HFFc6 (cell line): Measurements from ENCODE around the gene MAST4. TPM values are rescaled to one million over a fixed set of nuclear protein-coding genes. Genes with fewer than 3 reads are reported as not detected.
"Not testable (repeated sequence)": the region's sequence is repeated elsewhere in the genome, so short reads cannot be mapped to it uniquely, and the experiment has no call there.

Experiments used
- DNase-seq: peaks from one replicate; pipeline ENCODE4 v3.0.0-alpha.2; 2018
- H3K27ac Mint-ChIP-seq: 2 replicates; pipeline ENCODE4 v1.8.0; 2020; ENCODE audit warnings: mild to moderate bottlenecking, mixed read lengths
- H3K27me3 Mint-ChIP-seq: 2 replicates; pipeline ENCODE4 v1.8.0; 2021; ENCODE audit warnings: mild to moderate bottlenecking, moderate library complexity, mixed read lengths; ENCODE audit not compliant: insufficient read depth
- H3K36me3 Mint-ChIP-seq: 2 replicates; pipeline ENCODE4 v1.8.0; 2021; ENCODE audit warnings: low read depth, mixed read lengths
- H3K4me1 Mint-ChIP-seq: 2 replicates; pipeline ENCODE4 v1.8.0; 2020; ENCODE audit warnings: low read depth, mixed read lengths
- H3K4me3 Mint-ChIP-seq: 2 replicates; pipeline ENCODE4 v1.8.0; 2020; ENCODE audit warnings: mild to moderate bottlenecking, moderate library complexity, mixed read lengths
- H3K9me3 Mint-ChIP-seq: 2 replicates; pipeline ENCODE4 v1.8.0; 2020; ENCODE audit warnings: mild to moderate bottlenecking, mixed read lengths
- total RNA-seq, 6 experiments: library from RNA; stranded (reverse); fragmentation: NEBNext Ultra II Directional; extraction: Animal tissue kit (Norgen Biotek cat#: 25700); gene quantifications; 2 replicates in 1 of 6; 3 replicates in 5 of 6; pipeline ENCODE4 v1.2.3, GENCODE V29; 2021
- TF ChIP-seq, protein P1 (sequence below): fragments of 200-600 bp; sonication (generic); IDR thresholded peaks from 2 replicates; pipeline ENCODE4 v1.5.0; 2021; ENCODE audit warnings: antibody characterized with exemption, mild to moderate bottlenecking

MAST4 gene
- total RNA-seq, 6 experiments from 2014 or later: 3.0 to 5.6 (median 3.9) TPM

DNA sequence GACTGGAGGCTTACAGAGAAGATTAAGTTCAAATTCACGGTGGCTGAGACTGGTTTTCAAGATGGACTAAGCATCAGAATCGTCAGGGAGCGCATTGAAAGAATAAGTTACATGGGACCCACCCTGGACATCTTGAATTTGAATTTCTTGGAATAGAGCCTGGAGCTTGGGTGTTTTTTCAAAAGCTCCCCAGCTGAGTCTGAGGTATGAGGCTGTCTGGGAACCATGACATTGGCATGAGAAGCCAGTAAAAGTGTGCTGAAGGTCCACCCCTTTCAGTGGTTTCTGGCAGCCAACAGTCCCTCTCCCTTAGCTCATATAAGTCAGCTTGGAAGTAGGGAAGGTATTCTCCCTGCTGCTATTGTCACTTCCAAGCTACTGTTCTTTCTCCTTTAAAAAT, 97.8 kb downstream of the MAST4 start:
- Mint-ChIP-seq H3K4me1 (no peaks in the 10 kb centered on the region), H3K36me3 (no peaks in the 10 kb centered on the region), H3K27ac (no peak overlapping the region), H3K9me3 (no peaks in the 10 kb centered on the region; the same call in 1 of the 2 replicates), H3K4me3 (no peak overlapping the region), H3K27me3 (peaks cover 1% of the 10 kb centered on the region)
- no peak for DNase-seq
- TF ChIP-seq, protein P1, sequence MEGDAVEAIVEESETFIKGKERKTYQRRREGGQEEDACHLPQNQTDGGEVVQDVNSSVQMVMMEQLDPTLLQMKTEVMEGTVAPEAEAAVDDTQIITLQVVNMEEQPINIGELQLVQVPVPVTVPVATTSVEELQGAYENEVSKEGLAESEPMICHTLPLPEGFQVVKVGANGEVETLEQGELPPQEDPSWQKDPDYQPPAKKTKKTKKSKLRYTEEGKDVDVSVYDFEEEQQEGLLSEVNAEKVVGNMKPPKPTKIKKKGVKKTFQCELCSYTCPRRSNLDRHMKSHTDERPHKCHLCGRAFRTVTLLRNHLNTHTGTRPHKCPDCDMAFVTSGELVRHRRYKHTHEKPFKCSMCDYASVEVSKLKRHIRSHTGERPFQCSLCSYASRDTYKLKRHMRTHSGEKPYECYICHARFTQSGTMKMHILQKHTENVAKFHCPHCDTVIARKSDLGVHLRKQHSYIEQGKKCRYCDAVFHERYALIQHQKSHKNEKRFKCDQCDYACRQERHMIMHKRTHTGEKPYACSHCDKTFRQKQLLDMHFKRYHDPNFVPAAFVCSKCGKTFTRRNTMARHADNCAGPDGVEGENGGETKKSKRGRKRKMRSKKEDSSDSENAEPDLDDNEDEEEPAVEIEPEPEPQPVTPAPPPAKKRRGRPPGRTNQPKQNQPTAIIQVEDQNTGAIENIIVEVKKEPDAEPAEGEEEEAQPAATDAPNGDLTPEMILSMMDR: no peak

DNA sequence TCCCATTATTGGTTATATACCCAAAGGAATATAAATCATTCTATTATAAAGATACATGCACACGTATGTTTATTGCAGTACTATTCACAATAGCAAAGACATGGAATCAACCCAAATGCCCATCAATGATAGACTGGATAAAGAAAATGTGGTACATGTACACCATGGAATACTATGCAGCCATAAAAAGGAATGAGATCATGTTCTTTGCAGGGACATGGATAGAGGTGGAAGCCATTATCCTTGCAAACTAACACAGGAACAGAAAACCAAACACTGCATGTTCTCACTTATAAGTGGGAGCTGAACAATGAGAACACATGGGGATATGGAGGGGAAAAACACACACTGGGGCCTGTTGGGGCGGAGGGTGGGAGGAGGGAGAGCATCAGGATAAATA, 99.6 kb downstream of the MAST4 start:
- not testable (repeated sequence) for DNase-seq, H3K36me3 Mint-ChIP-seq, H3K27me3 Mint-ChIP-seq, H3K9me3 Mint-ChIP-seq, H3K4me1 Mint-ChIP-seq, H3K4me3 Mint-ChIP-seq, H3K27ac Mint-ChIP-seq

DNA sequence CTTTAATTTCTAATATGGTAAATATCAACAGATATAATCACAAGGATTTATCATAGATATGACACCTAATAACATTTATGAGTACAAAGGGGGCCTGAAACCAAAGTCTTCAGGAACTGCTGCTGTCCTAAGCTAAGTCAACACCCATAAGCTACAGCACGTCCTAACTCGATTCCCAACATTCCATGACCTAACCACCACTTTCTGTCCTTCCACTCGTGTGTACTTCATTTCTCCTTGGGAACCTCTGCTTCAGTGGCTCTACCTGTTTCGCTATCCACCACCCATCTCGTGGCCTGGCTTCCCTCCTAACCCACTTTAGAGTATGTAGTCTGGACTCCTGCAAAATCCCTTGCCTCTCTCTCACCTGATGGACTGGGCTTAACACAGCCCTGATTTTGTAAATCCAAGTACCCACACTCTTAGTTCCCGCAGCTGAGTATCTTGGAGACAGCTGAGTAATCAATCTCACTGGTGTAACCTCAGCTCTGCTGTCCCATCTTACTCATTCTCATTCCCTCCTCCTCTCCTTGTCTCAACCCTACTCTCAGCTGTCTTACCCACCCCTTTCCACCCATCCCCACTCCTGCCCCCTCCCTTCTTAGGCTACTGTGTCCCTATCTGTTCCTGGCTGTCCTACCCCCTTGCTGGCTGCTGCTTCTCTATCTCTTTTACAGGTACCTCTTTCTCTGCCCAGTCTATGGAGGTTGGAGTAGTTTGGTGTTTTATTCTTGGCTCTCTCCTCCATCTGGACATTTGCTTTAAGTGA, 101.8 kb downstream of the MAST4 start:
- Mint-ChIP-seq H3K4me3 (no peak overlapping the region), H3K27me3 (peaks cover 3% of the 10 kb centered on the region), H3K4me1 (no peaks in the 10 kb centered on the region), H3K27ac (no peak overlapping the region), H3K36me3 (no peaks in the 10 kb centered on the region), H3K9me3 (no peaks in the 10 kb centered on the region; the same call in 1 of the 2 replicates)
- DNase-seq: no peak
- TF ChIP-seq, protein P1: no peak

DNA sequence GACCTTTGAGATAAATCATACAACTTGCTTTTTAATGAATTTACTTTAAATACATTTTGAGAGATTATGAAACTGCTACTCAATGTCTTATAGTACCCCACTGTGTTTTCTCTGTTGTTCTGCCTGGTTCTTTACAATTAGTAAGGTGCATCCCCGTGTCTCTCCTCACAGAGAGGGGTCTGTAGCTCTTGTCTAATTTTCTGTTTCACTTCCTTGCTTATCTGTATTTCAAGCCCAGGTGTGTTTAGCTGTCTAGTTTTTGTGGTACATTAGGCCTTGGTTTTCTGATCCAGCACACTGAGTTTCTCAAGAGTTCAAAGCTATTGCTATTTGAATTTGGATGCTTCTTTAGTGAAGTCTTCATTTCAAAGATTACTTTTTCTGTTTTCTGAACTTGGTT, 105.1 kb downstream of the MAST4 start:
- TF ChIP-seq, protein P1: no peak
- no peak overlapping the region for H3K4me3 Mint-ChIP-seq
- no peaks in the 10 kb centered on the region for H3K4me1 Mint-ChIP-seq
- H3K36me3 Mint-ChIP-seq: no peaks in the 10 kb centered on the region
- no peak for DNase-seq
- H3K9me3 Mint-ChIP-seq: no peaks in the 10 kb centered on the region; the same call in 1 of the 2 replicates
- H3K27ac Mint-ChIP-seq: no peak overlapping the region
- peaks cover 7% of the 10 kb centered on the region for H3K27me3 Mint-ChIP-seq

DNA sequence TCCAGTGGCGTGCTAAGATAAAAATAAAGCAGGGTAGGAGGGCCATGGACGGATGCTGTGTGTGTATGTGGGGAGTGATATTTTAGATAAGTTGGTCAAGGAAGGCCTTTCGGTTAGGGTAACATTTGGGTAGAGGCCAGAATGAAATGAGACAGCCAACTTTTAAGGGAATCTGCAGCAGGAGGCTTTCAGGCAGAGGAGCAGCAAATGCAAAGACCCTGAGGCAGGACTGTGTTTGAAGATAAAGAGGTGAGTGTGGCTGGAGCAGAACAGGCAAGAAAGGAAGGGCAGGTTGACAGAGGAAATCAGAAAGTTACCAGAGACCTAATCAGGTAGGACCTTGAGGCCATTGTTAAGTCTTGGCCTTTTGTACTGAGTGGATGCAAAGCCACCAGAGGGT, 106.2 kb downstream of the MAST4 start:
- no peak overlapping the region for H3K4me3 Mint-ChIP-seq
- peaks cover 9% of the 10 kb centered on the region for H3K27me3 Mint-ChIP-seq
- H3K4me1 Mint-ChIP-seq: no peaks in the 10 kb centered on the region
- TF ChIP-seq, protein P1: no peak
- no peak for DNase-seq
- no peaks in the 10 kb centered on the region; the same call in 1 of the 2 replicates for H3K9me3 Mint-ChIP-seq
- H3K36me3 Mint-ChIP-seq: no peaks in the 10 kb centered on the region
- H3K27ac Mint-ChIP-seq: no peak overlapping the region

DNA sequence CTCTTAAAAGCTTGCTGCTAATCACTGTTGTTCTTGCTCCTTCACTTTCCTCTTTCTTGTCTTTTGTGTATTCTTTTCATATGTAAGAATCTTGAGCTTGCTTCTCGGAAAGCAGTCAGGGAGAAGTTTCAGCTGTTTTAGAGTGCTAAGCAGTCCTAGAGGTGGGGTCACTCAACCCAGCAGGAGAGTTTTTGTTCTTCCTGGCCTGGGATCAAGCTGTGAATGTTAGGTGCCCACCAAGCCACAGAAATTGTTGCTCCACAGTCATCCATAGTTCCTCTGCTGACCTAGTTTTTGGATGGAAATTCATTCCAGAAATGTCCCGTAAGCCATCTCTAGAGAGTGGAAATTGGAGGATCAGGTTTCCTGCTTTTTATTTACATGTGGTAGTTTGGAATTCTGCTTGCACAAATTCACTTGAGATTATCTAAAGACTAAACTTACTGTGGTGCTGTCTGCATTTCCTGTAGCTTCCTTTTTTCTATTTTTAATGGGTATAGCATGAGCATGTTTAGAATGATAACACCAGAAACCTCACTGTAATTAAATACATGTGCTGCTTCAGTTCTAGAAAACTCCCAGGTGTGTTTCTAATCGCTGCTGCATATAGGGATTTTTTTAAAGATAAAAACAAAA, 108.7 kb downstream of the MAST4 start:
- DNase-seq: no peak

More for the DNA sequence above, 108.7 kb downstream of the MAST4 start:
- Mint-ChIP-seq H3K36me3 (no peaks in the 10 kb centered on the region), H3K4me3 (no peak overlapping the region), H3K4me1 (no peaks in the 10 kb centered on the region), H3K9me3 (no peaks in the 10 kb centered on the region), H3K27me3 (peaks cover 8% of the 10 kb centered on the region), H3K27ac (no peak overlapping the region)
- TF ChIP-seq, protein P1: no peak
